Vagina (tissue), 2 donors: ENCODE data around the gene SERPINB11. TPM values are rescaled to one million over a fixed set of nuclear protein-coding genes. Genes with fewer than 3 reads are reported as not detected.

Experiments
- DNase-seq, 2 donors: peaks; one replicate each; pipeline ENCODE4 v3.0.0-alpha.2; 2017; ENCODE audit errors: extremely low spot score in 2 of 2
- H3K27ac ChIP-seq: fragments of 200-600 bp; sonication (generic); one replicate; pipeline ENCODE4 v1.5.1; 2019
- H3K27me3 ChIP-seq: fragments of 200-600 bp; sonication (generic); one replicate; pipeline ENCODE4 v1.5.1; 2019
- H3K36me3 ChIP-seq, 2 donors: fragments of 200-600 bp; sonication (generic); one replicate each; pipeline ENCODE4 v1.5.1; 2017 to 2019
- H3K4me1 ChIP-seq: fragments of 200-600 bp; sonication (generic); one replicate; pipeline ENCODE4 v1.5.1; 2019
- H3K4me3 ChIP-seq, 2 donors: fragments of 200-600 bp; sonication (generic); 1 replicate in 1 of 2; 2 replicates in 1 of 2; pipeline ENCODE4 v1.5.1; 2016 to 2019
- H3K9me3 ChIP-seq: fragments of 200-600 bp; sonication (generic); one replicate; pipeline ENCODE4 v1.5.1; 2019
- CTCF ChIP-seq, 3 experiments: fragments of 450-650 bp in 2 of 3; fragments of 200-600 bp in 1 of 3; sonication (generic) in 1 of 3; IDR thresholded peaks; one replicate each; pipeline ENCODE4 v1.5.1; 2017 to 2019; ENCODE audit warnings: antibody characterized with exemption in 3 of 3, mild to moderate bottlenecking in 2 of 3, moderate library complexity in 2 of 3
- POLR2A ChIP-seq, 2 donors: fragments of 450-650 bp; IDR thresholded peaks; one replicate each; pipeline ENCODE4 v1.6.1; 2017; ENCODE audit warnings: antibody characterized with exemption in 2 of 2, mild to moderate bottlenecking in 2 of 2, moderate library complexity in 2 of 2
- POLR2AphosphoS5 ChIP-seq, 2 donors: sonication (generic); formaldehyde crosslinking; IDR thresholded peaks; one replicate each; pipeline ENCODE4 v1.9.0; 2017; ENCODE audit warnings: antibody characterized with exemption in 2 of 2, mild to moderate bottlenecking in 2 of 2, low read depth in 1 of 2; ENCODE audit not compliant: insufficient read depth in 1 of 2
- intact Hi-C: fragments of 100-400 bp; cut with DNase I; formaldehyde crosslinking; loops from one replicate; pipeline ENCODE4 v1.15.1; 2023
- total RNA-seq: library from RNA; depleted of rRNA; stranded (reverse); fragments of >200 nt; gene quantifications from one replicate; pipeline ENCODE4 v1.2.3, GENCODE V29; 2016

Gene SERPINB11
- total RNA-seq, 1 donor from 2014 or later, result 8.6 TPM

GRCh38 chr18:63683890-63684289, 18.9 kb upstream of the SERPINB11 start:
- no peaks in the 10 kb centered on the region for H3K9me3 ChIP-seq
- no peak for DNase-seq
- H3K36me3 ChIP-seq, result no peaks in the 10 kb centered on the region
- intact Hi-C loops, result no loop called here
- H3K4me3 ChIP-seq, result no peak overlapping the region
- no peaks in the 10 kb centered on the region for H3K27me3 ChIP-seq
- no peak overlapping the region for H3K27ac ChIP-seq
- TF ChIP-seq POLR2AphosphoS5 (IDR thresholded peaks at IDR 0.05; ENCODE audit: insufficient read depth in 1 of 2, low read depth in 1 of 2) (no peak), POLR2A (IDR thresholded peaks at IDR 0.05) (no peak), CTCF (IDR thresholded peaks at IDR 0.05) (no peak)
- H3K4me1 ChIP-seq, result no peaks in the 10 kb centered on the region

- Histone ChIP-seq H3K27ac (no peak overlapping the region), H3K4me1 (no peaks in the 10 kb centered on the region), H3K27me3 (no peaks in the 10 kb centered on the region), H3K36me3 (no peaks in the 10 kb centered on the region), H3K9me3 (no peaks in the 10 kb centered on the region), H3K4me3 (no peak overlapping the region)
- TF ChIP-seq CTCF (IDR thresholded peaks at IDR 0.05) (no peak), POLR2AphosphoS5 (IDR thresholded peaks at IDR 0.05; ENCODE audit: insufficient read depth in 1 of 2, low read depth in 1 of 2) (peak in 1 of 2 donors; percentile 69)
- intact Hi-C loops, result no loop called here
- no peak for DNase-seq
These were observed 18.0 kb upstream of the SERPINB11 start for GRCh38 chr18:63684718-63685117.

GRCh38 chr18:63686871-63687270, 15.9 kb upstream of the SERPINB11 start:
- Histone ChIP-seq H3K4me3 (no peak overlapping the region), H3K9me3 (no peaks in the 10 kb centered on the region), H3K27me3 (no peaks in the 10 kb centered on the region), H3K27ac (no peak overlapping the region), H3K36me3 (no peaks in the 10 kb centered on the region), H3K4me1 (no peaks in the 10 kb centered on the region)
- no peak for DNase-seq
- intact Hi-C loops, result no loop called here
- TF ChIP-seq CTCF (IDR thresholded peaks at IDR 0.05) (no peak), POLR2A (IDR thresholded peaks at IDR 0.05) (no peak), POLR2AphosphoS5 (IDR thresholded peaks at IDR 0.05; ENCODE audit: insufficient read depth in 1 of 2, low read depth in 1 of 2) (no peak)

- Histone ChIP-seq H3K4me3 (no peak overlapping the region), H3K27ac (no peak overlapping the region), H3K27me3 (no peaks in the 10 kb centered on the region), H3K4me1 (no peaks in the 10 kb centered on the region), H3K9me3 (no peaks in the 10 kb centered on the region), H3K36me3 (no peaks in the 10 kb centered on the region)
- peak in 1 of 2 donors; percentile 70 for TF ChIP-seq POLR2AphosphoS5 (IDR thresholded peaks at IDR 0.05; ENCODE audit: insufficient read depth in 1 of 2, low read depth in 1 of 2)
- TF ChIP-seq CTCF (IDR thresholded peaks at IDR 0.05), result no peak
- no peak for TF ChIP-seq POLR2A (IDR thresholded peaks at IDR 0.05)
- no peak for DNase-seq
- intact Hi-C loops, result no loop called here
These were observed 13.7 kb upstream of the SERPINB11 start for GRCh38 chr18:63689064-63689463.

GRCh38 chr18:63697097-63697660, 5.6 kb upstream of the SERPINB11 start:
- TF ChIP-seq POLR2AphosphoS5 (IDR thresholded peaks at IDR 0.05; ENCODE audit: insufficient read depth in 1 of 2, low read depth in 1 of 2) (no peak), POLR2A (IDR thresholded peaks at IDR 0.05) (no peak), CTCF (IDR thresholded peaks at IDR 0.05) (no peak)
- DNase-seq, result no peak
- Histone ChIP-seq H3K4me1 (no peaks in the 10 kb centered on the region), H3K27me3 (no peaks in the 10 kb centered on the region), H3K27ac (no peak overlapping the region), H3K4me3 (no peak overlapping the region), H3K36me3 (no peaks in the 10 kb centered on the region), H3K9me3 (no peaks in the 10 kb centered on the region)
- intact Hi-C loops, result no loop called here
